ENCODE data around the gene HDAC4. TPM values are rescaled to one million over a fixed set of nuclear protein-coding genes. Genes with fewer than 3 reads are reported as not detected.
A peak's percentile ranks its signal among the peaks of the same experiment; 100 is the strongest.

The HDAC4 gene
- total RNA-seq, 1 experiment from 2014 or later: 32.0 TPM

DNA sequence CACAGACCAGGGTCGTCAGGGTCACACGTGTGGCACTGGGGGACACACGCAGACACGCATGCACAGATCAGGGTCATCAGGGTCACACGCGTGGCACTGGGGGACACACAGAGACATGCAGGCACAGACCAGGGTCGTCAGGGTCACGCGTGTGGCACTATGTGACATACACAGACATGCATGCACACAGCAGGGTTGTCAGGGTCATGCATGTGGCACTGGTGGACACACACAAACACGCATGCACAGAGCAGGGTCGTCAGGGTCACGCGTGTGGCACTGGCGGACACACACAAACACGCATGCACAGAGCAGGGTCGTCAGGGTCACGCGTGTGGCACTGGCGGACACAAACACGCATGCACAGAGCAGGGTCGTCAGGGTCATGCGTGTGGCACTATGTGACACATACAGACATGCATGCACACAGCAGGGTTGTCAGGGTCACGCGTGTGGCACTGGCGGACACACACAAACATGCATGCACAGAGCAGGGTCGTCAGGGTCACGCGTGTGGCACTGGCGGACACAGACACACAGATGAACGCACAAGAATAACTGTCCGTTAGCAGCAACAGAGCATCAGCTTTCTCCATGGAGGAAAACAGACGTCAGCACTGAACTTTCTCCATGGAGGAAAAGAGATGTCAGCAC lies 34.9 kb downstream of the HDAC4 start:
- no peak overlapping the region for H2BK5ac ChIP-seq (ENCODE audit: insufficient read length, low read length)
- H2BK15ac ChIP-seq (ENCODE audit: low read depth, low read length): no peak overlapping the region
- H3K56ac ChIP-seq (ENCODE audit: insufficient read length, low read depth, low read length): no peak overlapping the region
- no peak overlapping the region for H2AFZ ChIP-seq (ENCODE audit: low read length)
- H2BK12ac ChIP-seq (ENCODE audit: insufficient read length, low read depth, low read length): no peak overlapping the region
- no peak overlapping the region for H2BK20ac ChIP-seq (ENCODE audit: low read depth, low read length, poor library complexity, severe bottlenecking)
- 0 out of 2 replicates have a peak, but pooled peaks cover 2% of the 10 kb centered on the region for H3K4me1 ChIP-seq (ENCODE audit: insufficient read depth, low read length)
- no CpG with 5 or more reads among the region's 32 CpGs for WGBS (ENCODE audit: extremely low coverage, insufficient read length, low lambda C conversion rate)
- peaks cover 4% of the 10 kb centered on the region; the same call in 1 of the 2 replicates for H3K79me2 ChIP-seq (ENCODE audit: insufficient read depth, low read length)
- no peak overlapping the region for H3K18ac ChIP-seq (ENCODE audit: insufficient read length, low read depth, low read length)
- no peak overlapping the region for H4K8ac ChIP-seq (replicated peaks; ENCODE audit: insufficient read length, low read depth, low read length)
- no peak overlapping the region for H3K27ac ChIP-seq (ENCODE audit: insufficient read length, low read depth, low read length)
- H3K79me1 ChIP-seq (ENCODE audit: insufficient read depth, low read depth, low read length, poor library complexity, severe bottlenecking): no peaks in the 10 kb centered on the region
- no peaks in the 10 kb centered on the region for H3K9me3 ChIP-seq (ENCODE audit: control insufficient read depth, low read depth, low read length)
- Mint-ChIP-seq H3K4me3 (no peak overlapping the region), H3K27ac (peak overlapping the region in 2 of 3 experiments; percentile 83 to 93; a peak in 5 of 7 replicates), H3K9me3 (no peaks in the 10 kb centered on the region), H3K27me3 (ENCODE audit: low read depth) (no peaks in the 10 kb centered on the region), H3K4me1 (peaks cover 8 to 11% of the 10 kb centered on the region in 2 experiments), H3K36me3 (ENCODE audit: insufficient read depth in 1 of 3, low read depth in 3 of 3) (peaks cover 0 to 10% (median 5%) of the 10 kb centered on the region in 3 experiments; a peak in 3 of 7 replicates)
- no peak for DNase-seq
- no peak overlapping the region for H3K4ac ChIP-seq (ENCODE audit: low read depth, low read length)
- H4K20me1 ChIP-seq (ENCODE audit: control insufficient read depth, insufficient read depth, insufficient read length): peaks cover 2% of the 10 kb centered on the region
- H4K5ac ChIP-seq (ENCODE audit: insufficient read length, low read depth, low read length): no peak overlapping the region
- no peaks in the 10 kb centered on the region for H3K23me2 ChIP-seq (ENCODE audit: insufficient read length, low read depth, low read length, poor library complexity, severe bottlenecking)
- no peak overlapping the region for H2BK120ac ChIP-seq (ENCODE audit: low read depth, low read length, poor library complexity, severe bottlenecking)
- no peak overlapping the region for H3K23ac ChIP-seq (ENCODE audit: insufficient read length, low read depth, low read length)
- no peak overlapping the region for H3K9ac ChIP-seq (ENCODE audit: extremely low read depth, insufficient read length, low read length)
- H3K27me3 ChIP-seq (ENCODE audit: insufficient read depth, low read length): no peaks in the 10 kb centered on the region
- no peak overlapping the region for H4K91ac ChIP-seq (ENCODE audit: insufficient read length, low read depth, low read length)
- H2AK5ac ChIP-seq (ENCODE audit: insufficient read length, low read length): no peak overlapping the region
- H3T11ph ChIP-seq (ENCODE audit: low read length): no peak overlapping the region
- TF ChIP-seq, protein P1, sequence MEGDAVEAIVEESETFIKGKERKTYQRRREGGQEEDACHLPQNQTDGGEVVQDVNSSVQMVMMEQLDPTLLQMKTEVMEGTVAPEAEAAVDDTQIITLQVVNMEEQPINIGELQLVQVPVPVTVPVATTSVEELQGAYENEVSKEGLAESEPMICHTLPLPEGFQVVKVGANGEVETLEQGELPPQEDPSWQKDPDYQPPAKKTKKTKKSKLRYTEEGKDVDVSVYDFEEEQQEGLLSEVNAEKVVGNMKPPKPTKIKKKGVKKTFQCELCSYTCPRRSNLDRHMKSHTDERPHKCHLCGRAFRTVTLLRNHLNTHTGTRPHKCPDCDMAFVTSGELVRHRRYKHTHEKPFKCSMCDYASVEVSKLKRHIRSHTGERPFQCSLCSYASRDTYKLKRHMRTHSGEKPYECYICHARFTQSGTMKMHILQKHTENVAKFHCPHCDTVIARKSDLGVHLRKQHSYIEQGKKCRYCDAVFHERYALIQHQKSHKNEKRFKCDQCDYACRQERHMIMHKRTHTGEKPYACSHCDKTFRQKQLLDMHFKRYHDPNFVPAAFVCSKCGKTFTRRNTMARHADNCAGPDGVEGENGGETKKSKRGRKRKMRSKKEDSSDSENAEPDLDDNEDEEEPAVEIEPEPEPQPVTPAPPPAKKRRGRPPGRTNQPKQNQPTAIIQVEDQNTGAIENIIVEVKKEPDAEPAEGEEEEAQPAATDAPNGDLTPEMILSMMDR (conservative IDR thresholded peaks at IDR 0.05): no peak
- no peak overlapping the region for H3K4me2 ChIP-seq (ENCODE audit: insufficient read depth, insufficient read length, low read length)
- H3K14ac ChIP-seq (ENCODE audit: insufficient read depth, low read length): no peak overlapping the region; the same call in 1 of the 2 replicates
